Activated naive CD4-positive, alpha-beta T cell treated with anti-CD3 and anti-CD28 coated beads, Interleukin-2, amount 50 U/mL, for 16 hours (primary cell): ENCODE results near the gene SFTPA2.
"Not testable (repeated sequence)": the region's sequence is repeated elsewhere in the genome, so short reads cannot be mapped to it uniquely, and the experiment has no call there.

Experiments used
- DNase-seq: peaks from one replicate; pipeline ENCODE4 v3.0.0-alpha.2; 2020

SFTPA2 gene

DNA sequence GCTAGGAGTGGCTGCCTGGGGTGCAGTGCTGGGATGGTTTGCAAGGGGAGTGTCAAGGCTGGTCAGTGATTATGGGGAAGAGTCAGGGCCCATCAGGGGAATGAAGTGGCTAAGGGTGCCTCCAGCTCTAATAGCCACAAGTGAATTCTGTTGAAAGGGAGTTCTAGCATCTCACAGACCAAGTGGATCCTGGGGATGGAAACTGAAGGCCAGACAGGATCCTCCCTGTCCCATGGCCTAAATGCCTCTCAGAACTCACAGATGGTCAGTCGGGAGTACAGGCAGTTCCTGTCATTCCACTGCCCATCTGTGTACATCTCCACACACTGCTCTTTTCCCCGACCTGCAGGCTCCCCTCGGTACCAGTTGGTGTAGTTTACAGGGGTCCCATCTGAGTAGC lies 3.2 kb downstream of the SFTPA2 start:
- not testable (repeated sequence) for DNase-seq

DNA sequence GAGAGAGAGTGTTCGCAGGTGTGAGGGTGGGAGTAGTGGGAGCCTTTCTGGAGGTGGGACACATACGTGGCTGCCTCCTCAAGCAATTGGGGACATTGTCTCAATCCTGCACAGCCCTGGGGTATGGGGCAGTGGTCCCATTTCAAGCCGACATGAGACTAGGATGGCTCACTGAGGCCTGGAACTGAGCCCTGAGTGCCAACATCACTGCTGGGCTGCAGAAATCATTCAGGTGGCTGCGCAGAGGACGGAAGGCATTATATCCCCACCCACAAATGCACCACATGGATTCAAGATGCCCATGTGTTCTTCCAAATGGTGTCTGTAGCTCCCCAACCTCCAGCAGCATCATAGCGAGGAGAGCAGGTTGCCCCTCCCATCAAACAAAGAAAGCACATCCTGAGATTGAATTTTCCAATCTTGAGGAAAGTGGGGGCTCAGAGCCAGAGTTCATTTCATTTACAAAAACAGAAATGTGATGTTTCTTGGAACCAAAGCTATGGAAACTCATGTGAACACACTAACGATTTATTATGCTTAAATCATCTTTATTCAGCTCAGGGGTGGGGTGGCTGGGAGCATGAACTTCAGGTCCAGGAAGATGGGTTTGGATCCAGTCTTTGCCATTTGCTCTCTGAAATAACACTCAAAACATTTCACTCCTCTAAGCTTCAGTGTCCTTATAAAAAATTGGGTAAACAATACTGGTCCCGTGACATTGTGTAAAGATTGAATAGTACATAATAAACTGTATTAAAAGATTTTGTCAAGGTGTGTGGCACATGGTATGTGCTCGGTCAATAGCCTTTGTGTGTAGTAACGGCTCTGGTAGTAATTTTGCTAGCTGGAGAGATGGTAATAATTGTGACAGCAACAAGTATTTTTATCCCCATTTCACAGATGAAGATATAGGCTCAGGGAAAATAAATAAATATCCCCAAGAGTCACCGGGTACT lies 4.6 kb downstream of the SFTPA2 start:
- no peak for DNase-seq

DNA sequence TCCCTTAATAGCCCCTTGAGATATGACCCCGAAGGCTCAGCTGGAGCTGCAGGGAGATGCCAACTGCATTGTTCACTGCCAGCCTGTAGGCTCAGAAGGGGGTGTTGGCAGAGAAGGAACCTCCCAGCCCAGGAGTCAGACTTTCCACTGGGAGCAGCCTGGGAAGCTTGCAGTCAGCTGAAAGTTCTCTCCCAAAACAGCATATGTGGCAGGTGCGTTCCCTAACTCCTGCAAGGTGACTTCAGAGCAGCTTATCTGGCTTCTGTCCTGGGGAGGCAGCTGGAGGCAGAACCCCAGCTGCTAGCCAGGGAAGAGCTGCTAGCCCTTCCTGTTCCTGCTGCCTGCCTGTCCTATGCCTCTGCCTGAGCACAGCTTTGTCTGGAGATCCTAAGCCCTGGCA lies 8.1 kb downstream of the SFTPA2 start:
- DNase-seq = no peak

DNA sequence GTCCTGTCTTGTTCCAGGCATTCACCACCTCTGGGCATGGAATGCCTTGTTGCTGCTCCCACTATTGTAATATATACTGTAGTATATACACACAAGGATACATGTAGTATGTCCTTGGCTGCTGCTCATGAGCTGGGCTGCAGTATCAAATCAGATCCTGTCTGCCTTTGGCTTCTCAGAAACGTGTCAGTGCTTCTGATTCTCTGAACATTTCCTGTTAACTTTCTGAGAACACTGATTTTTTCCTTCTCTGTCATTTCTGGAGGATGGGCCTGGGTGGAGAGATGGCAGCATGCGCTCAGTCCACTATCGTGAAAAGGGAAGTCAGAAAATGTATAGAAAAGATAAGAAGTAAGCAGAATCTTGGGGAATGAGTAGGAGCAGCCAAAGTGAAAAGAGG lies 12.2 kb downstream of the SFTPA2 start:
- DNase-seq = no peak

DNA sequence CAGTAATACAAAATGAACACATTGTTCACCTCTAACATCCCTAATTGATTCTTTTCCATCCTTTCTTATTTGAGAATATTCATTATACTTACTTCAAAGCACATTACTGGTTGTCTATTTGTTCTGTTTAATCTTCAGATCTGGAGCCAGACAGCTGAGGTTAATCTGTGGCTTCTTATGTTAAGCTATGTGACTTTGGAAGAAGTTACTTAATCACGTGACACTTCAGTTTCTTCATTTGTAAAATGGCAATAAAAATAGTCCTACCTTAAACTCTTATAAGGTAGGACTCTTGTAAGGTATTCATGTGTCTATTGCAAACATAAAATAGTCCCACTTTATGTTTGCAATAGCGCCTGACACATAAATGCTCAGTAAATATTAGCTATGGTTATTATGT lies 13.1 kb downstream of the SFTPA2 start:
- DNase-seq = not testable (repeated sequence)

DNA sequence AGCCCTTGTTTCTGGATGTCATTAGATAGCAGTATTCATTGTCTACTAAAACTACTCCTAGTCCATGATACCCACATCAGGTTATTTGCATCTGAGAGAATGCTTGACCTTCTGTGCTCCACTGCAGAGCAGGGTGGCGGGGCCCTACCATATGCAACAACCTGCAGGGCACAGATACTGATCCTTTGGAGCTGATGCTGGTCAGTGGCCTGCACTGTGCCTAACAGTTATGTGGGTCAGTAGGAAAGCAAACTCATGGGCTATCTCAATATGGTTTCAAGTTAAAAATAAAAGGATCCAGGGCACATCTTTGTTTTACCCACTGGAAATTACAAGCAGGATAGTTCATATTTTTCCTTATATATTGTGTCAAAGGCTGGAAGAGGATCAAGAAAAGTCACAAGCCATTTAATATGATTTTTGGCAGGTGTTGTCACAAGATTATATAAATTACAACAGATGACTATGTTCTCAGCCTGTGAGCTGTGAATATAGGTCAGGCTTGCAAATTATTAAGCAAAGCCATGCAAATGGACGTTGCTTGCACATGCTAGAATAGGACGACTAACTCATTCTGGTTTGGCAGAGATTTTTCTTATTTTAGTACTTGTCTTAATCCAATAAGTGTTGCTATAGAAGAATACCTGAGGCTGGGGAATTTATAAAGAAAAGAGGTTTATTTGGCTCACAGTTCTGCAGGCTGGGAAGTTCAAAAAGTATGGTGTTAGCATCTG lies 15.1 kb downstream of the SFTPA2 start:
- DNase-seq = not testable (repeated sequence)

DNA sequence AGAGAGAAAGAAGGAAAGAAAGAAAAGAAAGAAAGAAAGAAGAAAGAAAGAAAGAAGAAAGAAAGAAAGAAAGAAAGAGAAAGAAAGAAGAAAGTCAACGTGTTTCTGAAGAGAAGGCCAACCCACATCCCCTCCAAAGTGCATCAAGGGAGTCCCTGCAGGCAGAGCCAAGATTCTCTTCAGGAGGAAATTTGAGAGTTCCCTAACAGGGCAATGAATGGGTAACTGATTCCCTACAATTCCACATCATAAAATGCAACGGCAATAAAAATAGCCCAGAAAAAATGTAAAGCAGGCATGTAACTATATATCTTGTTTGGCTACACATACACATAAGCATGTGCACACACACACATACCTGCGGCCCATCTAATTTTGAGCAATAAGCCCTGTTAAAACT lies 15.8 kb downstream of the SFTPA2 start:
- DNase-seq = not testable (repeated sequence)

DNA sequence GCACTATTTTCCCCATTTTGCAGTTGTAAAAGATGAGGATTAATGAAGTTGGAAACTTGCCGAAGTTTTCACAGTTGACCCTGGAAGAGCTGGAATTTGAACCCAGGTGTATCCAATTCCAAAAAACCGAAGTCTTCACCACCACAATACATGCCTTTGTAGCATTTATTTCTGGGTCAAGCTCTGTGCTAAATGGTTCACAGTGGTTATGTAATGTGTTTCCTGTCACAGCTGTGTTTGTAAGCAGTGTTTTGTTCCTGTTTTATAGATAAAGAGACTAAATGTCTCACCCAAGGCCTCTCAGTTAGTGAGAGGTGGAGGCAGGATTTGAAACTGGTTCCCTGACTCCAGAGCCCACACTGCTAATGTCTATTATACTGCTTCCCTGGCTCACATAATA lies 17.6 kb downstream of the SFTPA2 start:
- no peak for DNase-seq

DNA sequence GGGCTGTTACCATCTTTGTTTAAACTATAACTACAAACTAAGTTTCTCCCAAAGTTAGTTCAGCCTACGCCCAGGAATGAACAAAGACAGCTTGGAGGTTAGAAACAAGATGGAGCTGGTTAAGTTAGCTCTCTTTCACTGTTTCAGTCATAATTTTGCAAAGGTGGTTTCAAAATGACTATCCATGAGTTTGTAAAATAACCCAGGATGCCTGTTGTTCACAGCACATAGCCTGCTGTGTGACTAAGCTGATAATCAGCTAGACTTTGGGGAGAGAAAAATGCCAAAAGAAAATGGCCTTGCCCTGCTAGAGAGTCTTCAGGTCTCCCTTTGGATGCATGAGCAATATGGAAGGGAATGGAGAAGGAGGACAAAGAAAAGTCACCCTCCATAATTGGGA lies 19.3 kb downstream of the SFTPA2 start:
- not testable (repeated sequence) for DNase-seq

DNA sequence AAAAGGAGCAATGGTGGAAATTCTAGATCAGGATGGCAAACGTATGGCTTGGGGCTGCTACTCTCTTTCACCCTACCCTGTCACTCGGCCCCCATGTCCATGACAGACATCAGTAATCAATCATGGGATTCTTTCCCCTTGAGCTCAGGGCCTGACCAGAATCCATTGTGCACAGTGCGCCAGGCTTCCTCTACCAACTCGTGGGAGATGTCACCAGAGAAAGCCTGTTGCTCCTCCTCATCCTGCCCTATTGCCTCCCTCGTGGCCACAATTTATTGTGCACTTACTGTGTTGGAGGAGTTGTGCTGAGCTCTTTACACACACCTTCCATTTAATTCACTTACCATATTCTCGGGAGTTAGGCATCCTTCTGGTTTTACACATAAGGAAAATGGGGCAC lies 21.9 kb downstream of the SFTPA2 start:
- DNase-seq = not testable (repeated sequence)

DNA sequence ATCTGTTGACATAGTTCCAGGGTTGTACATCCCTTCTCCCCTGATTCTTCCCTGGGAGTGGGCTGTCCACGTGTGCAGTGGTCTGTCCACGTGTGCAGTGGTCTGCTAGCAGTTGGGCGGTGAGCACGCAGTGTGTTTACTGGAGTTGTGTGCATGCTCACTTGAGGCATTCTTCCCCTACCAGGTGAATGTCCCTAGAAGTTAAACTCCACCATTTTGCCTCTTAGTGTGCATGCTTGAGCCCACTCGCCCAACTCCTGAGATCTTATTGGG lies 26.4 kb downstream of the SFTPA2 start:
- DNase-seq = not testable (repeated sequence)

DNA sequence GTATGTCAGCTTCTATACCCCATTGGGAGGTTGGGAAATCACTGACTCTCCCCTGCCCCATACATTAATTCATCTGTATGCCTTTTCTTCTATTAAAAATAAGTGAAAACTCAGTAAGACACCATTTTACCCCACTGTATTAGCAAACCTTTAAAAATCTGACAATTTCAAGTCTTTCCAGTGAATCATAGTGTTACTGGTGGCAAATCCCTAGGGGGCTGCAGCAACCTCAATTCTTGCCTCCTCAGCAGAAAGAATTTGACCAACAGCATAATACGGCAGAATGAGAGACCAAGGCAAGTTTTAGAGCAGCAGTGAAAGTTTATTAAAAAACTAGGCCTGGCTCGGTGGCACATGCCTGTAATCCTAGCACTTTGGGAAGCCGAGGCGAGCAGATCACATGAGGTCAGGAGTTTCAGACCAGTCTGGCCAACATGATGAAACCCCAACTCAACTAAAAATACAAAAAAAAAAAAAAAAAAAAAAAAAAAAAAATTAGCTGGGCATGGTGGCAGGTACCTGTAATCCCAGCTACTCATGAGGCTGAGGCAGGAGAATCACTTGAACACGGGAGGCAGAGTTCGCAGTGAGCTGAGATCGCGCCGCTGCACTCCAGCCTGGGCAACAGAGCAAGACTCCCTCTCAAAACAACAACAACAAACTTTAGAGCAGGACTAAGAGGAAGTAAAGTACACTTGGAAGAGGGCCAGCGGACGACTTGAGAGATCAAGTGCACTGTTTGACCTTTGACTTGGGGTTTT lies 26.9 kb downstream of the SFTPA2 start:
- not testable (repeated sequence) for DNase-seq

DNA sequence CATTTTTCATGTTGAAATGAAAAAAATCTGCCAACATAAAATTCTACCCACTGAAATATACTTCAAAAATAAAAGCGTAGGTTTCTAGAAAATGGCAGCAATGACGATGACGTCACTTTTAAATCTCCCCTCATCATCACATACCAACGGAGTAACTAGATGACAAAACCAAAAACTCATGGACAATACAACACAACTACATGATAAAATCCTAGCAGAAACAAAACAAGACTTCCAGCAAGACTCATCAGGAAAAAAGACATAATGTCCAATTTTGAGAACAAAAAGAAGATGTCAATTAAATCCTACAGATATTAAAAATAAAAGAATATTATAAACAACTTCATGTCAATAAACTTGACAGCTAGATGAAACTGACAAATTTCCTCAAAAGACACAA lies 31.9 kb downstream of the SFTPA2 start:
- not testable (repeated sequence) for DNase-seq

DNA sequence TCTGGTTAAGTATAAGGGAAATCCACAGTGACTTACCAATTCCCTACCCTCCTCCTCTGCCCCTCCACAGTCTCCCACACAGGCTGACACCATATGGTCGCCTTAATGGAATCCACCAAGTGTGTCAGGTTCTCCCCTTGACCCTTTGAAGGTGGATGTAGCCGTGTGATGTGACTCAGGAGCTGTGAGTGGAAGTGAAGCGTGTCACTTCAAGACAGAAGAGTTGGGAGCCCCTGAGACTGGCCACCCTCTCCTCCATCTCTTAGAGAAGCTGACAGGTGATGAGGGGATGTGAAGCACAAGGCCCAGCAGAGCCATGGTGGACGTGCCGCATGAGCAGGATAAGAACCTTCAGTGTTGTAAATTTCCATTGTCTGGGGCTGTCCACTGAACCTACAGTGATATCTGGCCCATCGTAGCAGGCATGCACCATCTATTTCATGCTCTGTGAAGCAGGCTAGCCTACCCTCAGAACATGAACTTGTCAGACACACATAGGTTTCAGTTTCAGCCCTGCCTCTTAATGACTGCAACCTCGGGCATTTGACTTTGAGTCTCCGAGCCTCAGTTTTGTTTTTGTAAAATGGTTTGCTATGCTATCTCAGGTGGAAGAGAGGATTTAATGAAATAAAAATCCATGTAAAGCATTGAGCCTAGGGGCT lies 35.0 kb downstream of the SFTPA2 start:
- not testable (repeated sequence) for DNase-seq

DNA sequence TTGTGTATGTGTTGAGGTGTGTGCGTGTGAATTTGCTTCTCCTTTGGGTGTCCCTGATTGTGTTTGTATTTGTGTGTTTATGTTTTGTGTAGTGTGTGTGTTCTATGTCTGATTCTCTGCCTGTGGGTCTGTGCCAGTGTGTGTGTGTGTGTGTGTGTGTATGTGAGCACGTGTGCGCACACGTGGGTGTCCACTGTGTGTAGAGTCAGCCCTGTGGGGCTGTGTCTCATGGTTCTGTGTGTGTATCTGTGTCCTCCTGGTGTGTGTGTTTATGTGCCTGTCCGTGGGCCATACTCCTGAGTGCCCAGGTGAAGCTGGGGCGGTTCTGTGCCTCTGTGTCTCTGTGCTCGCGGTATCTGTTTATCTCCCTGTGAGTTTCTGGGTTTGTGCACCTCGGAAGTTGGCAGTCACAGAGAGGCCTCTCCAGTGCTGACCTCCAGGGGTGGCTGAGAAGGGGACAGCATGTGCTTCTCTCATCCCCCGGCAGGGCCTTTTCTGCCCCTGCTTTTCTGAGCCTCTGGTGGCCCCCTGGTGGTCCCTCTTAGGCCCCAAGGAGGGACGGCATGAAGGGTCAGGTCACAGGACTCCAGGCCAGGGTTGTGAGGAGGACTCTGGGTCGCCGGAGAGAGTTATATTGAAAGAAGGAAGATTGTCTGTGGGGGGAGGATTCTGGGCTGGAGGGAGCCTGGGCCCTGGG lies 36.9 kb downstream of the SFTPA2 start:
- not testable (repeated sequence) for DNase-seq

DNA sequence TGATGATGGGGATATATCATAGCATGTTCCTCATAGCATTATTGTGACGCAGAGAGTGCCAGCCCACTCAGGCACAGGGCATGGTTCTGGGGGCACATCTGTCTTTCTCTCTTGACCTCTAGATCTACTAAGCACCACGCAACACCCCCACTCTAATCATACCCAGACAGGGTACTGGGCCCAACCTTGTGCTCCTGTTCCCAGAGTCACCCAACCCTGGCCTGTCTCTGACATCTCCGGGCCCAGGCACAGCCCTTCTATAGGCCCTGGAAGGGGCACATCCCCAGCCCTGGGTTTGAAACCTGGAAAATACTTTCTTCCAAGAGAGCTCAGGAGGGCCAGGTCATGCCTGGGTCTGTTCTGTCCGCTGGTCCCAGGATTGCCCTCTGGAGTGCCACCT lies 37.7 kb downstream of the SFTPA2 start:
- not testable (repeated sequence) for DNase-seq

DNA sequence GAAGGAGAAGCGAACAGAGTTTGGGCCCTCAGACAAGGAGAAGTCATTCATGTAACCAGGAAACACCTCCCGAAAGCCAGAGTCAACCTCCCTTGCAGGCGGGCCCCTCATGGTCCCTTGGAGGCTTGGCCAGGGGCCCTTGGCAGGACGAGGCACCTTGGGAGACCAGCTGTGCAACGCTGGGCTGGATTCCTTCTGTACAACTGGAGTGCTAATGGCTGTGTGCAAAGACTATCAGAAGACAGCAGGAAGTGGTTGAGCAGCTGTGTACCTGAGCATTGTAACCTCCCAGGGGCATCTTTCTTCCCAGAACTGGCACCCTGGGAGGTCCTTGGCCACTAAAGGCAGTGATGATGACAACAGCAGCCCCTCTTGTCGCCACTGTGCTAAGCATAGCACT lies 38.5 kb downstream of the SFTPA2 start:
- DNase-seq = not testable (repeated sequence)

DNA sequence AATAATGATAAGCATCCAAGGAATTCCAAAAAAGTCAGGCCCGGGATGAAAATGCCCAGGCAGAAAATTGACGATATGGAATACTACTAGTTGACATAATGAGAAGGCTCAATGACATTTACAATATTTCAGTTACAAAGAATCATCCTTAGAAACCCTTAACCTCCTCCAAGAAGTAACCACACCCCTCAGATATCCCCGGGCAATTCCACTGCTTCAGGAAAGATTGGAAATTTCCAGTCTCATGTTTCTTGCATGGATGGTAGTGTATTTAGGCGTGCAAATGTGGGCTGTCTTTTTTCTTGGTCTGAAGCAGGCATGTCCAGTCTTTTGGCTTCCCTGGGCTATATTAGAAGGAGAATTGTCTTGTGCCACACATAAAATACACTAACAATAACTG lies 42.6 kb downstream of the SFTPA2 start:
- DNase-seq = not testable (repeated sequence)

DNA sequence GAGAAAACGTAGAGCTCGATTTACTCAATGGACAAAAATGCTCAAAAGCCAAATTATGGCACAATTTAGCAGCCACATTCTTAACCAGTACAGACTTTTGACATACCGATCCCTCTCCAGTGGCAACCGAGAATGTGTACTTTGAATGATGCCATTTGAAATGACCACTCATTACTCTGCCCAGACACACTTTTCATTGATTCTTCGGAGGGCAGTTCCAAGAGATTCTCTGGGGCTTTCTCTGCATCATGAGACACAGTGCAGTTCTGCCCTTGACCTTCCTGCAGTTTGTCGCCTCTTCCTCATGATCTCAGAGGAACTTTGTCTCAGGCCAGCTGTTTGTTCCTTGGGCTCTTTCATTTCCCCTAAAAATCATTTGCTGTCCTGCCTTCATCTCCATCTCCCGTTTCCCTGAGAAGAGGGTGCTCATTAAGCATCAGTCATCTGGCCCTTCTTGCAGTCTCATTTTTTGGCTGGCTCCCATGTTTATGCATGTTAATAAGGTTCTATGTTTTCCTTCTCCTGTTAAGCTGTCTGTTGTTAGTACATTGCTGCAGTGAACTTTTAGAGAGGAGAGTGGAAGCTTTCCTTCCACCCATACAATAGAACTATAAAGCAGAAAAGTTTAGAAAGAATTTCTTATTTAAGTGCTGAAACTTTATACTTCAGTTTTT lies 43.5 kb downstream of the SFTPA2 start:
- DNase-seq = not testable (repeated sequence)

DNA sequence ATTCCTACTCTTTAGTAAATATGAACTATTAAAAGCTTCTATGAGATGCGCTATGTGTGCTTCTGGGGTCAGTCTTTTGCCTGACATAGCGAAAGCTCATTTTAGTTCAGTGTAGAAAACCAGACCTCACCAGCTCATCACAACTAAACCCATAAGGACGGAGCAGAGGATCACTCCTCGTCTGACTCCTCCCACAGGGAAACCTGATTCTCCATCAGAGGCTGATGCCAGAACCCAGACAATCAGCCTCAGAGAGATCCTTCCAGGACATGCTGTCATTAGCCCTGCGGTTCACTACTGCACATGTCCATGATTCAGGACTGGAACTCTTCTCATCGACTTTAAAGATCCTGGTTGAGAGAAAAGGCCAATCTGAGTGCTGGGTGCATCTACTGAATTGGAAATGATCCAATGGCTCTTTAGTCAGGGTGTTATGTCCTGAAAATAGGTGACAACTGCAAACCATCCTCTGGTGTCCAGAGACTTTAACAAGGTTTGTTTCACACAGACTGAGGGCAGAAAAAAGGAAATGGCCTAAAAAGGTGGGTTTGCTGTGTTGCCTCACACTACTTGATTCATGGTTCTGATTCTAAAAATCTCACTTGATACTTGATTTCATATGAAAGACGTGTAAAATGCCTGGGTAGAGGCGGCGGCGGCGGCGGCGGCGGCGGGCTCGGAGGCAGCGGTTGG lies 48.2 kb downstream of the SFTPA2 start, which contains the start of gene EIF5AL1:
Gene EIF5AL1 (plus strand): TSS at position 643 of the 693 bp plus-strand sequence. CDS start 117 bp downstream, outside the sequence.
- DNase-seq = not testable (repeated sequence)
